ENCODE measurements around the gene COX14. TPM values are rescaled to one million over a fixed set of nuclear protein-coding genes. Genes with fewer than 3 reads are reported as not detected.

Gene COX14
- total and polyA plus RNA-seq, 8 donors, result 30.5 to 77.6 (median 36.6) TPM

- Histone ChIP-seq H3K27ac (no peak overlapping the region), H3K27me3 (peaks cover 0 to 9% of the 10 kb centered on the region in 2 donors), H3K9me3 (no peaks in the 10 kb centered on the region), H3K4me3 (no peak overlapping the region), H3K4me1 (peaks cover 0 to 6% of the 10 kb centered on the region in 2 donors), H3K36me3 (no peaks in the 10 kb centered on the region)
- TF ChIP-seq, protein P1, sequence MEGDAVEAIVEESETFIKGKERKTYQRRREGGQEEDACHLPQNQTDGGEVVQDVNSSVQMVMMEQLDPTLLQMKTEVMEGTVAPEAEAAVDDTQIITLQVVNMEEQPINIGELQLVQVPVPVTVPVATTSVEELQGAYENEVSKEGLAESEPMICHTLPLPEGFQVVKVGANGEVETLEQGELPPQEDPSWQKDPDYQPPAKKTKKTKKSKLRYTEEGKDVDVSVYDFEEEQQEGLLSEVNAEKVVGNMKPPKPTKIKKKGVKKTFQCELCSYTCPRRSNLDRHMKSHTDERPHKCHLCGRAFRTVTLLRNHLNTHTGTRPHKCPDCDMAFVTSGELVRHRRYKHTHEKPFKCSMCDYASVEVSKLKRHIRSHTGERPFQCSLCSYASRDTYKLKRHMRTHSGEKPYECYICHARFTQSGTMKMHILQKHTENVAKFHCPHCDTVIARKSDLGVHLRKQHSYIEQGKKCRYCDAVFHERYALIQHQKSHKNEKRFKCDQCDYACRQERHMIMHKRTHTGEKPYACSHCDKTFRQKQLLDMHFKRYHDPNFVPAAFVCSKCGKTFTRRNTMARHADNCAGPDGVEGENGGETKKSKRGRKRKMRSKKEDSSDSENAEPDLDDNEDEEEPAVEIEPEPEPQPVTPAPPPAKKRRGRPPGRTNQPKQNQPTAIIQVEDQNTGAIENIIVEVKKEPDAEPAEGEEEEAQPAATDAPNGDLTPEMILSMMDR (IDR thresholded peaks at IDR 0.05), result no peak
- no peak for DNase-seq
- intact Hi-C loops (cut with DNase I), result no loop called here
- no peak for ATAC-seq
Measured at GRCh38 chr12:50077099-50077498, 34.9 kb upstream of the COX14 start.

DNA sequence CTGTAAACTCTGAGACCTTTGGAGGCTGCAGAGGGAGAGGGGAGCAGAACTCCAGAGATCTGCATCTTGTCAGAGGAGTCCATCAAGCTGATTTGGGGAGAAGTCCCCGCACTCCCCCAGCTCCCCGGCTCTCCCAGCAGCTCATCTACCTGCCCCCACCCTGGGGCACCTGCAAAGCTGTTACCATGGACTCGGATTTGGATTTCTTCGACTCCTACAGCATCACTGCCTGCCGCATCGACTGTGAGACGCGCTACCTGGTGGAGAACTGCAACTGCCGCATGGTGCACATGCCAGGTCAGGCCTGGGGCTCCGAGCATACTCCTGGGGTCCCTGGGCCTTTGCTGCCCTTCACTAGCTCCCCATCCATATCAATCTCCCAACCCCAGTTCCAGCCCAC, 33.8 kb upstream of the COX14 start:
- intact Hi-C loops (cut with DNase I), result no loop called here
- peaks cover 0 to 9% of the 10 kb centered on the region in 2 donors for H3K27me3 ChIP-seq
- no peak overlapping the region for H3K4me3 ChIP-seq
- H3K9me3 ChIP-seq, result no peaks in the 10 kb centered on the region
- no peak for DNase-seq
- H3K36me3 ChIP-seq, result no peaks in the 10 kb centered on the region
- no peak overlapping the region for H3K27ac ChIP-seq
- no peak for ATAC-seq
- H3K4me1 ChIP-seq, result peaks cover 0 to 6% of the 10 kb centered on the region in 2 donors
- TF ChIP-seq, protein P1 (IDR thresholded peaks at IDR 0.05), result no peak

- Histone ChIP-seq H3K27ac (no peak overlapping the region), H3K27me3 (peaks cover 0 to 9% of the 10 kb centered on the region in 2 donors), H3K4me1 (peaks cover 0 to 11% of the 10 kb centered on the region in 2 donors), H3K9me3 (no peaks in the 10 kb centered on the region), H3K36me3 (no peaks in the 10 kb centered on the region), H3K4me3 (no peak overlapping the region)
- TF ChIP-seq, protein P1 (IDR thresholded peaks at IDR 0.05), result no peak
- DNase-seq, result no peak
- no peak for ATAC-seq
- intact Hi-C loops (cut with DNase I), result no loop called here
Measured at GRCh38 chr12:50079771-50080170, 32.3 kb upstream of the COX14 start.

DNA sequence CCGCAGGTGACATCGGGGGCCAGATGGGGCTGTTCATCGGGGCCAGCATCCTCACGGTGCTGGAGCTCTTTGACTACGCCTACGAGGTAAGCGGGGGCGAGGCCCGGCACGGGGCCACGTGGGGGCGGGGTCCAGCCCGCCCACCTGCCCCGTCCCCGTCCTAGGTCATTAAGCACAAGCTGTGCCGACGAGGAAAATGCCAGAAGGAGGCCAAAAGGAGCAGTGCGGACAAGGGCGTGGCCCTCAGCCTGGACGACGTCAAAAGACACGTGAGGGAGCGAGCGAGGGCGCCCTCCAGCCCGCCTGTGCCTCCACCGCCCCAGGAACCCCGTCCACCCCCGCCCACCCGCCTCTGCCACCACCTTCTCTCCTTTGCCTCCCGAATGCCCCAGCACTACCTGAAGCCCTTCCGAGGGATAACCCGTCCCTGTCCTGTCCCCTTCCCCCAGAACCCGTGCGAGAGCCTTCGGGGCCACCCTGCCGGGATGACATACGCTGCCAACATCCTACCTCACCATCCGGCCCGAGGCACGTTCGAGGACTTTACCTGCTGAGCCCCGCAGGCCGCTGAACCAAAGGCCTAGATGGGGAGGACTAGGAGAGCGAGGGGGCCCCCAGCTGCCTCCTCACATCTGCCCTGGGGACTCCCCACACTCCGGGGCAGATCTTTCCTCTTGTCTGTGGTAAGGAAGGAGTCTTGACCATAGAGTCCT, 30.8 kb upstream of the COX14 start:
- intact Hi-C loops (cut with DNase I), result no loop called here
- no peak for ATAC-seq
- no peak for DNase-seq
- Histone ChIP-seq H3K27me3 (peaks cover 0 to 9% of the 10 kb centered on the region in 2 donors), H3K36me3 (no peaks in the 10 kb centered on the region), H3K27ac (no peak overlapping the region), H3K4me3 (no peak overlapping the region), H3K9me3 (no peaks in the 10 kb centered on the region), H3K4me1 (peaks cover 0 to 12% of the 10 kb centered on the region in 2 donors)
- TF ChIP-seq, protein P1 (IDR thresholded peaks at IDR 0.05), result no peak

GRCh38 chr12:50082644-50083043, 29.4 kb upstream of the COX14 start:
- H3K4me1 ChIP-seq, result peaks cover 0 to 12% of the 10 kb centered on the region in 2 donors
- peaks cover 0 to 12% of the 10 kb centered on the region in 2 donors for H3K36me3 ChIP-seq
- DNase-seq, result no peak
- no peaks in the 10 kb centered on the region for H3K9me3 ChIP-seq
- no peak overlapping the region for H3K27ac ChIP-seq
- ATAC-seq, result no peak
- H3K27me3 ChIP-seq, result peaks cover 0 to 9% of the 10 kb centered on the region in 2 donors
- intact Hi-C loops (cut with DNase I), result no loop called here
- TF ChIP-seq, protein P1 (IDR thresholded peaks at IDR 0.05), result no peak
- no peak overlapping the region for H3K4me3 ChIP-seq
